ENCODE measurements around the gene GRB2.

Gene GRB2

GRCh38 chr17:75416006-75416405 is 10.5 kb upstream of the GRB2 start:
- H3K4me1 ChIP-seq = peaks cover 52% of the 10 kb centered on the region
- H3K27ac ChIP-seq = no peak overlapping the region
- no peaks in the 10 kb centered on the region for H4K20me1 ChIP-seq
- H3K27me3 ChIP-seq = no peaks in the 10 kb centered on the region
- H3K36me3 ChIP-seq = no peaks in the 10 kb centered on the region
- H3K4me2 ChIP-seq = no peak overlapping the region; the same call in 1 of the 2 replicates
- TF ChIP-seq Cebpa-rat (IDR thresholded peaks at IDR 0.05) = no peak
- no peaks in the 10 kb centered on the region for H3K9me3 ChIP-seq
- H3K9ac ChIP-seq = no peak overlapping the region
- no peak overlapping the region for H3K4me3 ChIP-seq

- no peaks in the 10 kb centered on the region for H3K27me3 ChIP-seq
- H3K4me3 ChIP-seq = no peak overlapping the region
- H3K4me1 ChIP-seq = peaks cover 47% of the 10 kb centered on the region
- no peak for TF ChIP-seq Cebpa-rat (IDR thresholded peaks at IDR 0.05)
- no peak overlapping the region for H3K27ac ChIP-seq
- H4K20me1 ChIP-seq = no peaks in the 10 kb centered on the region
- no peak overlapping the region for H3K9ac ChIP-seq
- H3K36me3 ChIP-seq = no peaks in the 10 kb centered on the region
- H3K4me2 ChIP-seq = no peak overlapping the region
- no peaks in the 10 kb centered on the region for H3K9me3 ChIP-seq
These were observed 9.0 kb upstream of the GRB2 start for GRCh38 chr17:75414488-75414887.

GRCh38 chr17:75412455-75413317 is 7.2 kb upstream of the GRB2 start:
- Histone ChIP-seq H4K20me1 (no peaks in the 10 kb centered on the region), H3K27ac (peak overlapping the region; percentile 55), H3K27me3 (no peaks in the 10 kb centered on the region), H3K9me3 (no peaks in the 10 kb centered on the region), H3K4me1 (peaks cover 40% of the 10 kb centered on the region), H3K9ac (peak overlapping the region; percentile 60), H3K4me2 (peak overlapping the region; percentile 64), H3K4me3 (no peak overlapping the region), H3K36me3 (no peaks in the 10 kb centered on the region)
- no peak for TF ChIP-seq Cebpa-rat (IDR thresholded peaks at IDR 0.05)

- H3K27me3 ChIP-seq = no peaks in the 10 kb centered on the region
- H3K9me3 ChIP-seq = no peaks in the 10 kb centered on the region
- TF ChIP-seq Cebpa-rat (IDR thresholded peaks at IDR 0.05) = no peak
- no peaks in the 10 kb centered on the region for H4K20me1 ChIP-seq
- H3K27ac ChIP-seq = no peak overlapping the region
- peak overlapping the region; percentile 64 for H3K4me2 ChIP-seq
- H3K9ac ChIP-seq = no peak overlapping the region
- H3K4me1 ChIP-seq = peaks cover 52% of the 10 kb centered on the region
- H3K4me3 ChIP-seq = no peak overlapping the region
- no peaks in the 10 kb centered on the region for H3K36me3 ChIP-seq
These were observed 6.0 kb upstream of the GRB2 start for GRCh38 chr17:75411328-75412067.

- no peak for TF ChIP-seq Cebpa-rat (IDR thresholded peaks at IDR 0.05)
- no peak overlapping the region for H3K4me3 ChIP-seq
- H3K36me3 ChIP-seq = no peaks in the 10 kb centered on the region
- no peaks in the 10 kb centered on the region for H3K27me3 ChIP-seq
- peaks cover 3% of the 10 kb centered on the region for H4K20me1 ChIP-seq
- H3K4me2 ChIP-seq = no peak overlapping the region
- H3K4me1 ChIP-seq = peaks cover 50% of the 10 kb centered on the region
- no peak overlapping the region for H3K27ac ChIP-seq
- H3K9me3 ChIP-seq = no peaks in the 10 kb centered on the region
- no peak overlapping the region for H3K9ac ChIP-seq
These were observed 4.7 kb upstream of the GRB2 start for GRCh38 chr17:75410141-75410540.

- no peaks in the 10 kb centered on the region for H3K9me3 ChIP-seq
- peaks cover 54% of the 10 kb centered on the region for H3K4me1 ChIP-seq
- H3K27ac ChIP-seq = no peak overlapping the region
- no peak overlapping the region for H3K4me3 ChIP-seq
- no peak overlapping the region for H3K9ac ChIP-seq
- peaks cover 26% of the 10 kb centered on the region for H4K20me1 ChIP-seq
- peak overlapping the region; percentile 88; the same call in 1 of the 2 replicates for H3K4me2 ChIP-seq
- H3K36me3 ChIP-seq = no peaks in the 10 kb centered on the region
- no peaks in the 10 kb centered on the region for H3K27me3 ChIP-seq
- no peak for TF ChIP-seq Cebpa-rat (IDR thresholded peaks at IDR 0.05)
These were observed 2.3 kb upstream of the GRB2 start for GRCh38 chr17:75407655-75408352.

GRCh38 chr17:75406222-75406615 is 741 bp upstream of the GRB2 start:
- Histone ChIP-seq H3K4me3 (peak overlapping the region; percentile 98), H3K27me3 (no peaks in the 10 kb centered on the region), H3K36me3 (no peaks in the 10 kb centered on the region), H3K4me1 (peaks cover 53% of the 10 kb centered on the region), H4K20me1 (peaks cover 42% of the 10 kb centered on the region), H3K9me3 (no peaks in the 10 kb centered on the region), H3K4me2 (peak overlapping the region; percentile 88), H3K27ac (no peak overlapping the region; the same call in 1 of the 2 replicates), H3K9ac (peak overlapping the region; percentile 74)
- no peak for TF ChIP-seq Cebpa-rat (IDR thresholded peaks at IDR 0.05)

- peaks cover 56% of the 10 kb centered on the region for H4K20me1 ChIP-seq
- no peak for TF ChIP-seq Cebpa-rat (IDR thresholded peaks at IDR 0.05)
- H3K27ac ChIP-seq = peak overlapping the region; percentile 99
- H3K4me3 ChIP-seq = peak overlapping the region; percentile 98
- peak overlapping the region; percentile 100 for H3K9ac ChIP-seq
- peaks cover 44% of the 10 kb centered on the region for H3K4me1 ChIP-seq
- peak overlapping the region; percentile 88 for H3K4me2 ChIP-seq
- peaks cover 11% of the 10 kb centered on the region for H3K36me3 ChIP-seq
- no peaks in the 10 kb centered on the region for H3K9me3 ChIP-seq
- no peaks in the 10 kb centered on the region for H3K27me3 ChIP-seq
These were observed 630 bp downstream of the GRB2 start for GRCh38 chr17:75404731-75405364.

- Histone ChIP-seq H4K20me1 (peaks cover 61% of the 10 kb centered on the region), H3K4me3 (peak overlapping the region; percentile 98), H3K4me2 (peak overlapping the region; percentile 88), H3K36me3 (peaks cover 17% of the 10 kb centered on the region), H3K9me3 (no peaks in the 10 kb centered on the region), H3K27ac (peak overlapping the region; percentile 99), H3K4me1 (peaks cover 44% of the 10 kb centered on the region), H3K27me3 (no peaks in the 10 kb centered on the region), H3K9ac (peak overlapping the region; percentile 100)
- TF ChIP-seq Cebpa-rat (IDR thresholded peaks at IDR 0.05) = no peak
These were observed 1.2 kb downstream of the GRB2 start for GRCh38 chr17:75404223-75404730.
